IPS-18a (cell line): ENCODE measurements around the gene CORO2B.

Experiments used
- H3K27ac ChIP-seq: one replicate; pipeline ENCODE4 v1.5.1; 2013; ENCODE audit warnings: low read length
- H3K27me3 ChIP-seq: one replicate; pipeline ENCODE4 v1.6.1; 2013; ENCODE audit warnings: mild to moderate bottlenecking, low read length; ENCODE audit not compliant: control insufficient read depth, insufficient read depth
- H3K36me3 ChIP-seq: one replicate; pipeline ENCODE4 v1.6.1; 2013; ENCODE audit warnings: low read depth, low read length; ENCODE audit not compliant: control insufficient read depth
- H3K4me1 ChIP-seq: one replicate; pipeline ENCODE4 v1.6.1; 2013; ENCODE audit warnings: low read depth, low read length; ENCODE audit not compliant: control insufficient read depth
- H3K4me3 ChIP-seq: one replicate; pipeline ENCODE4 v1.5.1; 2013; ENCODE audit warnings: low read length
- H3K9ac ChIP-seq: one replicate; pipeline ENCODE4 v1.6.1; 2013; ENCODE audit warnings: mild to moderate bottlenecking, low read length, moderate library complexity
- H3K9me3 ChIP-seq: one replicate; pipeline ENCODE4 v1.6.1; 2013; ENCODE audit warnings: low read depth, low read length; ENCODE audit not compliant: control insufficient read depth

CORO2B gene

DNA sequence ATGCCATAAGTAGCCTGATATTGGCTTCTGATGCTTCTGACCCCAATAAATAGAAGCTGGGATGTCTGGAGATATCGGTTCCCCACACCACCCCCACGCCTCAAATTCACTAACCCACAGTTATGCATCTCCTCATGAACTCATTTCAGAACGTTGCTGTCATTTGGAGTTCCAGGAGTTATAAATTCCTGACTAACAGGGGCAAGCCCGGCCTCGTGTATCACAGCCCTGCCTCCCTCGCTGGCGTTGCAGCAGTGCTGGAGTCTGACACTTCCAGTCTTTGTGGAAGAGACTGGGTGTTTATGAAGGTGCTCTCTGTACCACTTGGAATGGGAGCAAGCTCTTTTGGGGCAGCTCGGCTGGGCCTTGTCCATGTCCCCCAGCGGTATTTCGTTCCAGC lies 140.9 kb downstream of the CORO2B start:
- Histone ChIP-seq H3K27ac (no peak overlapping the region), H3K9me3 (no peaks in the 10 kb centered on the region), H3K4me3 (no peak overlapping the region), H3K27me3 (no peaks in the 10 kb centered on the region), H3K4me1 (no peaks in the 10 kb centered on the region), H3K9ac (no peak overlapping the region), H3K36me3 (no peaks in the 10 kb centered on the region)

- Histone ChIP-seq H3K27me3 (no peaks in the 10 kb centered on the region), H3K9ac (no peak overlapping the region), H3K4me1 (no peaks in the 10 kb centered on the region), H3K27ac (no peak overlapping the region), H3K4me3 (no peak overlapping the region), H3K9me3 (no peaks in the 10 kb centered on the region), H3K36me3 (no peaks in the 10 kb centered on the region)
Measured at GRCh38 chr15:68721886-68722285, 143.1 kb downstream of the CORO2B start.

DNA sequence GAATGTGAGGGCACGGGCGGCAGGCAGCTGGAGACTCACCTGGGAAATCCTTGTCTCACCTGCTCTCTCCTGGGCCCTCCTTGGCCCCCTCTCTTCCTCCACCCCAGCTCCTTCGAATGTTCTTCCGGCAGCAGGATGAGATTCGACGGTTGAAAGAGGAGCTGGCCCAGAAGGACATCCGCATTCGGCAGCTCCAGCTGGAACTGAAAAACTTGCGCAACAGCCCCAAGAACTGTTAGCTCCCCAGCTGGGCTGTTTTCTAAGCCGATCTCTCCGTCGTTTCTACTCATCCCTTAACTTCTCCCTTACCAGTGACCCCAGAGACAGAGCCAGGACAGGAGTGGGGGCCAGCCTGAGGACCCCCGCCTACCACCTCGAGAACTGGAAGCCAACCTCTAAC lies 146.9 kb downstream of the CORO2B start:
- H3K9me3 ChIP-seq = no peaks in the 10 kb centered on the region
- H3K9ac ChIP-seq = no peak overlapping the region
- H3K4me1 ChIP-seq = no peaks in the 10 kb centered on the region
- no peak overlapping the region for H3K4me3 ChIP-seq
- H3K27me3 ChIP-seq = no peaks in the 10 kb centered on the region
- H3K27ac ChIP-seq = no peak overlapping the region
- no peaks in the 10 kb centered on the region for H3K36me3 ChIP-seq

DNA sequence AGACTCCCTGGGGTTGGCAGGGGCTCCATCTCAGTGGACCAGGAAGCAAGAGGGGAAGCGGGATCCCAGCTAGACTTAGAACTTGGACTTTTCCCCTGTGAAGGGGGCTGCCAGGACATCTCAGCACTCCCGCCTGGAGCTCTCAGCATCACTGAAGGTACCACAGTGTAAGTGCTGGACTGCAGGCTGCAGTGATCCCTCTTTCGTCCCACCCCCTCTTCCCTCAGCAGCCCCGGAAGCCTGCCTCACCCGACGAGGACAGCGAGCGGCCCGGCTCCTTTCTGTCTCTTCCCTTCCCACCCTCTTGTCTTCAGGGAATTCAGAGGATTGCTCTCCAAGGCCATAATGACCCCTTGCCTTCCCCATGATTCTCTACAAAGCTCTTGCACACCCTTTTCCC lies 147.5 kb downstream of the CORO2B start:
- no peaks in the 10 kb centered on the region for H3K4me1 ChIP-seq
- no peaks in the 10 kb centered on the region for H3K9me3 ChIP-seq
- no peak overlapping the region for H3K9ac ChIP-seq
- no peaks in the 10 kb centered on the region for H3K27me3 ChIP-seq
- no peak overlapping the region for H3K27ac ChIP-seq
- no peaks in the 10 kb centered on the region for H3K36me3 ChIP-seq
- no peak overlapping the region for H3K4me3 ChIP-seq

DNA sequence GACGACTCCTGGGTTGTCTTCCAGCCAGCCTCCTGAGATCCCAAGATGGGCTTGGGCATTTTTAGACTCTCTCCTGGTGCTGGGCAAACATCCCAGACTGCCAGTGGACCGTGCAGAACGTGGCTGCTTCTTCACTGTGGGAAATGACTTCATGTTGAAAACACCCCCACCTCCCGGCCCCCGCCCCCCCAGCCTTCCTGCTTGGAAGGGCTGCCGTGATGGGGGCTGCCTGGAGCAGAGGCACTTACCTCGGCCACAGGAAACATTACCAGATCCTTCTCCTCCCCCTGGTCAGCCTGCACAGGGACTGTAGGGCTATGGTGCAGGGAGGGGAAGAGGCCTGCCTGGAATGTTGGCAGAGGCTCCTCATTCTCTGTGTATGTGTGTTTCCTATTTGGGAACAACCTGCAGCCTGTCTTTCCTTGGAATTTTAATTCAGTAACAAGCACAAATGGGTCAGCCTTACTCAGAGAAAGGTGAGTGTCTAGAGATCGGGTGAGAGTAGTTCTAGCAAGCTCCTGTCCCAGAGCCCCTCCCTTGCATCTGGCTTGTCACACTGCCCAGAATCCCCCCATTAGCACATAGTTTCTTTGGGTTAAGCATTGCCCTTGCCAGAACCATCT lies 151.1 kb downstream of the CORO2B start:
- Histone ChIP-seq H3K9ac (no peak overlapping the region), H3K27me3 (no peaks in the 10 kb centered on the region), H3K9me3 (no peaks in the 10 kb centered on the region), H3K36me3 (no peaks in the 10 kb centered on the region), H3K4me1 (no peaks in the 10 kb centered on the region), H3K27ac (no peak overlapping the region), H3K4me3 (no peak overlapping the region)

- Histone ChIP-seq H3K27me3 (no peaks in the 10 kb centered on the region), H3K27ac (no peak overlapping the region), H3K36me3 (no peaks in the 10 kb centered on the region), H3K4me3 (no peak overlapping the region), H3K9me3 (no peaks in the 10 kb centered on the region), H3K9ac (no peak overlapping the region), H3K4me1 (no peaks in the 10 kb centered on the region)
Measured at GRCh38 chr15:68730471-68730919, 151.7 kb downstream of the CORO2B start.

DNA sequence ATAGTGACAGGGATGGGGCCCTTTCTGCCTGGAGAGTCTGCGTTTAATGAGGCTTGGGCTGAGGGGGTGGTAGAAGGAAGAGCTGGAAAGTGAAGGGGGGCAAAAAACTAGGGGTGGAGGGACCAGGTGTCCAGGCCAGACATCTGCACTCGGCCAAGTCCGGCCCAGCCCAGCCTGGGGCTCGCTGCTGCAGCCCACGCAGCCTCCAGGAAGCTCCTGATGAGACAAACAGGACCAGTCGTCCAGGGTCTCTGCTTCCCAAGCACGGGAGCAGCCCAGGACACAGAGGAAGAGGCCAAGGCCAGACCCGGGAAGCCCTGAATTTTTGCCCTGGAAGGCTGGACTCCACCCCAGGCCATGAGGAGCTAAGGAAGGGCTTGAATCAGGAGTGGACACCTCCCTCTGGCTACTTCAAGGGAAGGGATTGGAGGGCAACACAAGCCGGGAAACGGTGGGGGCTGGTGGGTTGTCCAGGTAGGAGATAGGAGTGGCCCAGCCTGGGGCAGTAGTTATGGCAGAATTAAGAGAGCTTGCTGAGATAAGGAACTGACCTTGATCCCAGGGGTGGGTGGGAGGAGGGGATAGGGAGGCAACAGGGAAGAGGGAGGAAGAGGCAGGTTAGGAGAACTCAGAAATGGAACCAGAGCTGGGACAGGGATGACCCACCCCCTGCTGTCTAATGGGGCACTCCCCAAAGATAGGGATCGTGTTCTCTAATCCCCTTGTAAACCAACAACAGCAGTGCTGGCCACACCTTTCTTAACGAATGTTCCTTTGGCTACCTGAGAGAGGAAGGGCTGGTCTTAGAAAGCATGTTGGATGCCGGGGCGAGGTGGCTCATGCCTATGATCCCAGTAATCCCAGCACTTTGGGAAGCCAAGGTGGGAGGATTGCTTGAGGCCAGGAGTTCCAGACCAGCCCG lies 152.4 kb downstream of the CORO2B start:
- no peaks in the 10 kb centered on the region for H3K36me3 ChIP-seq
- no peaks in the 10 kb centered on the region for H3K9me3 ChIP-seq
- no peaks in the 10 kb centered on the region for H3K27me3 ChIP-seq
- H3K9ac ChIP-seq = no peak overlapping the region
- no peak overlapping the region for H3K27ac ChIP-seq
- no peak overlapping the region for H3K4me3 ChIP-seq
- no peaks in the 10 kb centered on the region for H3K4me1 ChIP-seq

- H3K36me3 ChIP-seq = no peaks in the 10 kb centered on the region
- H3K9me3 ChIP-seq = no peaks in the 10 kb centered on the region
- H3K27me3 ChIP-seq = no peaks in the 10 kb centered on the region
- H3K4me1 ChIP-seq = no peaks in the 10 kb centered on the region
- no peak overlapping the region for H3K27ac ChIP-seq
- H3K9ac ChIP-seq = no peak overlapping the region
- H3K4me3 ChIP-seq = no peak overlapping the region
Measured at GRCh38 chr15:68732451-68732850, 153.7 kb downstream of the CORO2B start.

DNA sequence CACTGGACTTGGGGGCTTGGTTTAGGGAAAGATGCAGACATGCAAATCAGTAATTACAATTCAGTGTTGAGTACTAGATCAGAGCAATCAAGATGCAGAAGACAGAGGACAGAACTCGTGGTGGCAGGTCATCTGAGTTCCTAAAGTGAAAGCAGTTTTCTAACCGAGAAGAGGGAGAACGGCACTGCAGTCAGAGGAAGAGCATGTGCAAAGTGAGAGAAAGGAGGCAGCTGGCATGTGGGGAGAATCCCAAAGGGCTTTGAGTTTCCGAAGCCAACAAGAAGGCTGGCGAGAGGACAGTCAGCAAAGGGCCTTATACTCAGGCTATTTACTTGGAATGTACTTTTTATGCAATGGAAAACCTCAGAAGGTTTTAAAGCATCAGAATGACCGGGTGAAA lies 154.9 kb downstream of the CORO2B start:
- H3K27me3 ChIP-seq = no peaks in the 10 kb centered on the region
- no peak overlapping the region for H3K9ac ChIP-seq
- no peak overlapping the region for H3K4me3 ChIP-seq
- no peaks in the 10 kb centered on the region for H3K36me3 ChIP-seq
- H3K27ac ChIP-seq = no peak overlapping the region
- no peaks in the 10 kb centered on the region for H3K4me1 ChIP-seq
- no peaks in the 10 kb centered on the region for H3K9me3 ChIP-seq

DNA sequence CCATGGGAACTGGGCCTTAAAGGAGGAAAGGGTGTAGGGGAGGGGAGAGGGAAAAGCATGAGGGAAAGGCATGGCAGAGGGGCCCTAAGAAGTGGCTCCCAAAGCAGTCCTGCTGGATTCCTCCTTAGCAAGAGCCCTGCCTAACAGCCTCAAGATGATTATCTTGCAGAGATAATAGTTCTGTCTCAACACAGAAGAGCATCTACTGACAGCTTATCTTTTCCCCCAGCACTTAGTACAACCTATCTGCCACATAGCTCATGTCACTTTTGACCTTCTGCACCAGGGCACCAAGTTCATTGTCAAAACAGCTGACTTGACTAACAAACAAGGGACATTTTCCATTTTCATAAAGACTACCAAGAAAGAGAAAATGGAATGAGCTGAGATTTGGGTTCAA lies 155.6 kb downstream of the CORO2B start:
- no peak overlapping the region for H3K4me3 ChIP-seq
- H3K9ac ChIP-seq = no peak overlapping the region
- no peak overlapping the region for H3K27ac ChIP-seq
- H3K4me1 ChIP-seq = no peaks in the 10 kb centered on the region
- H3K9me3 ChIP-seq = no peaks in the 10 kb centered on the region
- H3K27me3 ChIP-seq = no peaks in the 10 kb centered on the region
- no peaks in the 10 kb centered on the region for H3K36me3 ChIP-seq

GRCh38 chr15:68734881-68735280 lies 156.1 kb downstream of the CORO2B start:
- H3K9me3 ChIP-seq = no peaks in the 10 kb centered on the region
- H3K36me3 ChIP-seq = no peaks in the 10 kb centered on the region
- H3K27ac ChIP-seq = no peak overlapping the region
- H3K4me3 ChIP-seq = no peak overlapping the region
- H3K4me1 ChIP-seq = no peaks in the 10 kb centered on the region
- H3K9ac ChIP-seq = no peak overlapping the region
- H3K27me3 ChIP-seq = no peaks in the 10 kb centered on the region

DNA sequence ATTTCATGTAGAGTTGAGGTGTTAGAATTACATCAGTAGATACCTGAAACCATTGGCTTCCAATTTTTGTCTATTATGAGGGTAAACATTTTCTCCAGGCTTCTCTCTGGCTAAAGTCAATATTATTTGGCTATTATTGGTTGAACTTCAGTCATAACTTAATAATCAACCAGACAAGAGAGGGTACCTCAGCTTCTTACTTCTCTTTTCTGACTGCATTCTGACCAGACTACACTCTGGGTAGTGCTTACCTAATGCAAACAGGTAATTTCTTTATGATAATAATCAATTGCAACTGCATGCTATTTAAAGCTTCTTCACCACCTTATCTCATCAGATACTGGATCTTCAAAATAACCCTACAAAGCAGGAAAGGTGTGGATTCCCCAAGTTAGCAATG lies 156.8 kb downstream of the CORO2B start:
- Histone ChIP-seq H3K4me3 (no peak overlapping the region), H3K27me3 (no peaks in the 10 kb centered on the region), H3K36me3 (no peaks in the 10 kb centered on the region), H3K9me3 (no peaks in the 10 kb centered on the region), H3K4me1 (no peaks in the 10 kb centered on the region), H3K27ac (no peak overlapping the region), H3K9ac (no peak overlapping the region)
